ENCODE data around the gene NID1. TPM values are rescaled to one million over a fixed set of nuclear protein-coding genes. Genes with fewer than 3 reads are reported as not detected.
"Not testable (repeated sequence)": the region's sequence is repeated elsewhere in the genome, so short reads cannot be mapped to it uniquely, and the experiment has no call there.

The NID1 gene
- total RNA-seq, 1 donor from 2014 or later: 186 TPM

DNA sequence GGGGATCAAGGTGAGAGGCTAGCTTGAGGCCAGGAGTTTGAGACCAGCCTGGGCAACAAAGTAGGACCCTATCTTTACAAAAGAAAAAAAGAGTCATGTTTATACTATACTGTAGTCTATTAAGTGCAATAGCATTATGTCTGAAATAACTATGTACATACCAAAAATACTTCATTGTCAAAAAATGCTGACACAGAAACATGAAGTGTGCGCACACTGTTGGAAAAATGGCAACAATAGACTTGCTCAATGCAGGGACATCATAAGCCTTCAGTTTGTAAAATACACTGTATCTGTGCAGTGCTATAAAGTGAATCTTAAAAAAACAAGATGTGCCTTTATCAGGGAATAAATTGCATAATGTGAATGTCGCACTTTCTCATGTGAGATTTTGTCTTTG, 14.1 kb upstream of the NID1 start:
- no peaks in the 10 kb centered on the region for H3K27me3 Mint-ChIP-seq (ENCODE audit: unreplicated experiment)
- no peaks in the 10 kb centered on the region for H3K36me3 Mint-ChIP-seq (ENCODE audit: low read depth, unreplicated experiment)
- H3K27ac Mint-ChIP-seq (ENCODE audit: unreplicated experiment): no peak overlapping the region
- TF ChIP-seq, protein P1, sequence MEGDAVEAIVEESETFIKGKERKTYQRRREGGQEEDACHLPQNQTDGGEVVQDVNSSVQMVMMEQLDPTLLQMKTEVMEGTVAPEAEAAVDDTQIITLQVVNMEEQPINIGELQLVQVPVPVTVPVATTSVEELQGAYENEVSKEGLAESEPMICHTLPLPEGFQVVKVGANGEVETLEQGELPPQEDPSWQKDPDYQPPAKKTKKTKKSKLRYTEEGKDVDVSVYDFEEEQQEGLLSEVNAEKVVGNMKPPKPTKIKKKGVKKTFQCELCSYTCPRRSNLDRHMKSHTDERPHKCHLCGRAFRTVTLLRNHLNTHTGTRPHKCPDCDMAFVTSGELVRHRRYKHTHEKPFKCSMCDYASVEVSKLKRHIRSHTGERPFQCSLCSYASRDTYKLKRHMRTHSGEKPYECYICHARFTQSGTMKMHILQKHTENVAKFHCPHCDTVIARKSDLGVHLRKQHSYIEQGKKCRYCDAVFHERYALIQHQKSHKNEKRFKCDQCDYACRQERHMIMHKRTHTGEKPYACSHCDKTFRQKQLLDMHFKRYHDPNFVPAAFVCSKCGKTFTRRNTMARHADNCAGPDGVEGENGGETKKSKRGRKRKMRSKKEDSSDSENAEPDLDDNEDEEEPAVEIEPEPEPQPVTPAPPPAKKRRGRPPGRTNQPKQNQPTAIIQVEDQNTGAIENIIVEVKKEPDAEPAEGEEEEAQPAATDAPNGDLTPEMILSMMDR (IDR thresholded peaks at IDR 0.05; ENCODE audit: unreplicated experiment): no peak
- DNase-seq (ENCODE audit: low spot score): no peak
- peaks cover 10% of the 10 kb centered on the region for H3K4me1 Mint-ChIP-seq (ENCODE audit: unreplicated experiment)
- no peaks in the 10 kb centered on the region for H3K9me3 Mint-ChIP-seq (ENCODE audit: unreplicated experiment)
- no peak overlapping the region for H3K4me3 Mint-ChIP-seq (ENCODE audit: unreplicated experiment)

DNA sequence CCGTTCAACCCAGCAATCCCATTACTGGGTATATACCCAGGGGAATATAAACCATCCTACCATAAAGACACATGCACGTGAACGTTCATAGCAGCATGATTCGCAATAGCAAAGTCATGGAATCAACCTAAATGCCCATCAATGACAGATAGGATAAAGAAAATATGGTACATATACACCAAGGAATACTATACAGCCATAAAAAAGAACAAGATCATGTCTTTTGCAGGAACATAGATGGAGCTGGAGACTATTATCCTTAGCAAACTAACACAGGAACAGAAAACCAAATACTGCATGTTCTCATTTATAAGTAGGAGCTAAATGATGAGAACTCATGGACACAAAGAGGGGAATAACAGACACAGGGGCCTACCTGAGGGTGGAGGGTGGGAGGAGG, 13.2 kb upstream of the NID1 start:
- not testable (repeated sequence) for H3K27me3 Mint-ChIP-seq (ENCODE audit: unreplicated experiment); H3K9me3 Mint-ChIP-seq (ENCODE audit: unreplicated experiment); H3K27ac Mint-ChIP-seq (ENCODE audit: unreplicated experiment); H3K36me3 Mint-ChIP-seq (ENCODE audit: low read depth, unreplicated experiment); H3K4me1 Mint-ChIP-seq (ENCODE audit: unreplicated experiment); DNase-seq (ENCODE audit: low spot score); H3K4me3 Mint-ChIP-seq (ENCODE audit: unreplicated experiment)

GRCh38 chr1:236075848-236076247, 11.0 kb upstream of the NID1 start:
- TF ChIP-seq, protein P1 (IDR thresholded peaks at IDR 0.05; ENCODE audit: unreplicated experiment): no peak
- no peaks in the 10 kb centered on the region for H3K36me3 Mint-ChIP-seq (ENCODE audit: low read depth, unreplicated experiment)
- no peaks in the 10 kb centered on the region for H3K9me3 Mint-ChIP-seq (ENCODE audit: unreplicated experiment)

GRCh38 chr1:236073307-236073897, 8.5 kb upstream of the NID1 start:
- H3K9me3 Mint-ChIP-seq (ENCODE audit: unreplicated experiment): no peaks in the 10 kb centered on the region
- no peaks in the 10 kb centered on the region for H3K27me3 Mint-ChIP-seq (ENCODE audit: unreplicated experiment)
- DNase-seq (ENCODE audit: low spot score): no peak
- H3K36me3 Mint-ChIP-seq (ENCODE audit: low read depth, unreplicated experiment): no peaks in the 10 kb centered on the region
- TF ChIP-seq, protein P1 (IDR thresholded peaks at IDR 0.05; ENCODE audit: unreplicated experiment): no peak
- H3K4me3 Mint-ChIP-seq (ENCODE audit: unreplicated experiment): no peak overlapping the region
- no peak overlapping the region for H3K27ac Mint-ChIP-seq (ENCODE audit: unreplicated experiment)
- H3K4me1 Mint-ChIP-seq (ENCODE audit: unreplicated experiment): no peaks in the 10 kb centered on the region

More at GRCh38 chr1:236075848-236076247, 11.0 kb upstream of the NID1 start:
- Mint-ChIP-seq H3K4me3 (ENCODE audit: unreplicated experiment) (no peak overlapping the region), H3K4me1 (ENCODE audit: unreplicated experiment) (no peaks in the 10 kb centered on the region), H3K27me3 (ENCODE audit: unreplicated experiment) (no peaks in the 10 kb centered on the region), H3K27ac (ENCODE audit: unreplicated experiment) (no peak overlapping the region)
- DNase-seq (ENCODE audit: low spot score): no peak

DNA sequence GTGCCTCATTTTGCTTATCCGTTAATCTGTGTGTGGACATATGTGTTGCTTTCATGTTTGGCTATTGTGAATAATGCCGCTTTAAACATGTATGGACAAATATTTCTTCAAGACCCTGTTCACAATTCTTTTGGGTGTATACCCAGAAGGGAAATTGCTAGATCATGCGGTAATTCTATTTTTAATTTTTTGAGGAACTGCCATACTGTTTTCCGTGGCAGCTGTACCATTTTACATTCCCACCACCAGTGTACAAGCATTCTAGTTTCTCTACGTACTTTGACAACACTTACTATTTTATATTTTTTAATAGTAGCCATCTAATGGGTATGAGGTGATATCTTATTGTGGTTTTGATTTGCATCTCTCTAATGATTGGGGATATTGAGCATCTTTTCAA, 7.1 kb upstream of the NID1 start:
- Mint-ChIP-seq H3K36me3 (ENCODE audit: low read depth, unreplicated experiment) (no peaks in the 10 kb centered on the region), H3K27me3 (ENCODE audit: unreplicated experiment) (no peaks in the 10 kb centered on the region), H3K27ac (ENCODE audit: unreplicated experiment) (no peak overlapping the region), H3K4me1 (ENCODE audit: unreplicated experiment) (no peaks in the 10 kb centered on the region), H3K4me3 (ENCODE audit: unreplicated experiment) (no peak overlapping the region), H3K9me3 (ENCODE audit: unreplicated experiment) (no peaks in the 10 kb centered on the region)
- no peak for DNase-seq (ENCODE audit: low spot score)
- TF ChIP-seq, protein P1 (IDR thresholded peaks at IDR 0.05; ENCODE audit: unreplicated experiment): no peak

Measured in endothelial cell (in vitro differentiated cells).